ENCODE data around the gene TMCC3. TPM values are rescaled to one million over a fixed set of nuclear protein-coding genes. Genes with fewer than 3 reads are reported as not detected.
A peak's percentile ranks its signal among the peaks of the same experiment; 100 is the strongest.

Gene TMCC3
- total RNA-seq, 1 donor from 2014 or later, result 2.2 TPM

GRCh38 chr12:94676031-94676641 lies 25.8 kb upstream of the TMCC3 start:
- intact Hi-C loops (cut with micrococcal nuclease), result no loop called here
- ATAC-seq (peak; percentile 77), DNase-seq (no peak)

- ATAC-seq, result peak; percentile 80
- peak; percentile 45 for DNase-seq
- intact Hi-C loops (cut with micrococcal nuclease), result no loop called here
These were observed 24.5 kb upstream of the TMCC3 start for GRCh38 chr12:94674835-94675234.

- intact Hi-C loops (cut with micrococcal nuclease), result no loop called here
- ATAC-seq, result peak; percentile 20
- no peak for DNase-seq
These were observed 23.7 kb upstream of the TMCC3 start for GRCh38 chr12:94674051-94674451.

- intact Hi-C loops (cut with micrococcal nuclease), result no loop called here
- ATAC-seq (no peak), DNase-seq (no peak)
These were observed 23.1 kb upstream of the TMCC3 start for GRCh38 chr12:94673496-94673895.

- ATAC-seq, result no peak
- intact Hi-C loops (cut with micrococcal nuclease), result no loop called here
These were observed 21.6 kb upstream of the TMCC3 start for GRCh38 chr12:94671917-94672316.

GRCh38 chr12:94670898-94671297 lies 20.5 kb upstream of the TMCC3 start:
- intact Hi-C loops (cut with micrococcal nuclease), result no loop called here
- ATAC-seq (no peak), DNase-seq (no peak)

More at GRCh38 chr12:94671917-94672316, 21.6 kb upstream of the TMCC3 start:
- no peak for DNase-seq

- intact Hi-C loops (cut with micrococcal nuclease), result no loop called here
- DNase-seq (no peak), ATAC-seq (no peak)
These were observed 19.7 kb upstream of the TMCC3 start for GRCh38 chr12:94670075-94670474.

- no peak for DNase-seq
- no peak for ATAC-seq
- intact Hi-C loops (cut with micrococcal nuclease), result no loop called here
These were observed 16.7 kb upstream of the TMCC3 start for GRCh38 chr12:94667031-94667540.

- intact Hi-C loops (cut with micrococcal nuclease), result no loop called here
- ATAC-seq, result no peak
- no peak for DNase-seq
These were observed 15.8 kb upstream of the TMCC3 start for GRCh38 chr12:94666158-94666557.

- ATAC-seq, result peak; percentile 43
These were observed 13.3 kb upstream of the TMCC3 start for GRCh38 chr12:94663702-94664101.

GRCh38 chr12:94663071-94663470 lies 12.7 kb upstream of the TMCC3 start:
- intact Hi-C loops (cut with micrococcal nuclease), result no loop called here
- ATAC-seq (no peak), DNase-seq (no peak)

More at GRCh38 chr12:94663702-94664101, 13.3 kb upstream of the TMCC3 start:
- no peak for DNase-seq
- intact Hi-C loops (cut with micrococcal nuclease), result no loop called here

GRCh38 chr12:94660436-94660835 lies 10.1 kb upstream of the TMCC3 start:
- intact Hi-C loops (cut with micrococcal nuclease), result no loop called here
- DNase-seq, result no peak

GRCh38 chr12:94659346-94659930 lies 9.1 kb upstream of the TMCC3 start:
- DNase-seq (no peak), ATAC-seq (no peak)
- intact Hi-C loops (cut with micrococcal nuclease), result no loop called here

More at GRCh38 chr12:94660436-94660835, 10.1 kb upstream of the TMCC3 start:
- ATAC-seq, result no peak

- DNase-seq (no peak), ATAC-seq (no peak)
- intact Hi-C loops (cut with micrococcal nuclease), result no loop called here
These were observed 8.6 kb upstream of the TMCC3 start for GRCh38 chr12:94658931-94659330.

- DNase-seq (no peak), ATAC-seq (no peak)
- intact Hi-C loops (cut with micrococcal nuclease), result no loop called here
These were observed 6.2 kb upstream of the TMCC3 start for GRCh38 chr12:94656556-94656955.

GRCh38 chr12:94649349-94650142 lies 811 bp downstream of the TMCC3 start:
- DNase-seq (peak; percentile 67), ATAC-seq (peak; percentile 82)
- intact Hi-C loops (cut with micrococcal nuclease), result no loop called here

GRCh38 chr12:94648578-94648977 lies 1.8 kb downstream of the TMCC3 start:
- intact Hi-C loops (cut with micrococcal nuclease), result no loop called here
- DNase-seq, result no peak
- no peak for ATAC-seq

- DNase-seq, result peak; percentile 33
- ATAC-seq, result peak; percentile 67
- intact Hi-C loops (cut with micrococcal nuclease), result no loop called here
These were observed 6.0 kb downstream of the TMCC3 start for GRCh38 chr12:94644141-94644979.

- ATAC-seq, result peak; percentile 43
- no peak for DNase-seq
- intact Hi-C loops (cut with micrococcal nuclease), result no loop called here
These were observed 6.8 kb downstream of the TMCC3 start for GRCh38 chr12:94643606-94644005.
